Neural progenitor cell (in vitro differentiated cells): ENCODE measurements around the gene ZNF613.

Experiments used
- CTCF ChIP-seq: fragments of 200-600 bp; sonication (generic); IDR thresholded peaks from 2 replicates; pipeline ENCODE4 v1.5.1; 2017; ENCODE audit warnings: antibody characterized with exemption, mild to moderate bottlenecking
- EZH2 ChIP-seq: fragments of 200-600 bp; sonication (generic); IDR thresholded peaks from 2 replicates; pipeline ENCODE4 v1.6.1; 2017; ENCODE audit warnings: antibody characterized with exemption, mild to moderate bottlenecking, moderate library complexity
- EZH2phosphoT487 ChIP-seq: fragments of 200-600 bp; sonication (generic); IDR thresholded peaks from 2 replicates; pipeline ENCODE4 v1.6.1; 2017; ENCODE audit warnings: antibody characterized with exemption

- TF ChIP-seq CTCF: no peak
- TF ChIP-seq EZH2: no peak
- TF ChIP-seq EZH2phosphoT487: no peak
These were observed 19.3 kb downstream of the ZNF613 start for GRCh38 chr19:51946602-51947001.
